ENCODE data around the gene PELI1.
"Not testable (repeated sequence)": the region's sequence is repeated elsewhere in the genome, so short reads cannot be mapped to it uniquely, and the experiment has no call there.

Gene PELI1

GRCh38 chr2:64086347-64087082, 57.7 kb downstream of the PELI1 start:
- Histone ChIP-seq H3K4me3 (IDR thresholded peaks at IDR 0.05; ENCODE audit: insufficient read depth, low read depth, low read length) (no peak overlapping the region), H3K4me2 (no peak overlapping the region), H3K27ac (no peak overlapping the region), H4K20me1 (ENCODE audit: insufficient read depth) (no peaks in the 10 kb centered on the region), H3K27me3 (ENCODE audit: insufficient read depth, low read depth) (no peaks in the 10 kb centered on the region), H3K36me3 (ENCODE audit: insufficient read depth) (no peaks in the 10 kb centered on the region), H3K9ac (no peak overlapping the region), H3K79me2 (ENCODE audit: insufficient read depth, low read depth) (no peaks in the 10 kb centered on the region), H3K4me1 (ENCODE audit: low read depth, poor library complexity, severe bottlenecking) (peaks cover 11% of the 10 kb centered on the region), H2AFZ (ENCODE audit: low read depth) (no peak overlapping the region)
- no peak for TF ChIP-seq CTCF (conservative IDR thresholded peaks at IDR 0.05; ENCODE audit: low read depth, low read length)

GRCh38 chr2:64085936-64086335, 58.3 kb downstream of the PELI1 start:
- H4K20me1 ChIP-seq (ENCODE audit: insufficient read depth): no peaks in the 10 kb centered on the region
- peaks cover 11% of the 10 kb centered on the region for H3K4me1 ChIP-seq (ENCODE audit: low read depth, poor library complexity, severe bottlenecking)
- no peak overlapping the region for H3K4me2 ChIP-seq
- no peaks in the 10 kb centered on the region for H3K79me2 ChIP-seq (ENCODE audit: insufficient read depth, low read depth)
- no peak overlapping the region for H3K4me3 ChIP-seq (IDR thresholded peaks at IDR 0.05; ENCODE audit: insufficient read depth, low read depth, low read length)
- no peak overlapping the region for H3K9ac ChIP-seq
- H3K27me3 ChIP-seq (ENCODE audit: insufficient read depth, low read depth): no peaks in the 10 kb centered on the region
- no peaks in the 10 kb centered on the region for H3K36me3 ChIP-seq (ENCODE audit: insufficient read depth)
- TF ChIP-seq CTCF (conservative IDR thresholded peaks at IDR 0.05; ENCODE audit: low read depth, low read length): no peak
- H2AFZ ChIP-seq (ENCODE audit: low read depth): no peak overlapping the region
- H3K27ac ChIP-seq: no peak overlapping the region

- Histone ChIP-seq H3K4me1 (ENCODE audit: low read depth, poor library complexity, severe bottlenecking) (peaks cover 11% of the 10 kb centered on the region), H3K4me2 (no peak overlapping the region), H3K9ac (no peak overlapping the region), H4K20me1 (ENCODE audit: insufficient read depth) (no peaks in the 10 kb centered on the region), H3K36me3 (ENCODE audit: insufficient read depth) (no peaks in the 10 kb centered on the region), H3K27ac (no peak overlapping the region), H2AFZ (ENCODE audit: low read depth) (no peak overlapping the region), H3K79me2 (ENCODE audit: insufficient read depth, low read depth) (no peaks in the 10 kb centered on the region), H3K27me3 (ENCODE audit: insufficient read depth, low read depth) (no peaks in the 10 kb centered on the region), H3K4me3 (IDR thresholded peaks at IDR 0.05; ENCODE audit: insufficient read depth, low read depth, low read length) (no peak overlapping the region)
- no peak for TF ChIP-seq CTCF (conservative IDR thresholded peaks at IDR 0.05; ENCODE audit: low read depth, low read length)
These were observed 63.2 kb downstream of the PELI1 start for GRCh38 chr2:64081046-64081445.

- no peak for TF ChIP-seq CTCF (conservative IDR thresholded peaks at IDR 0.05; ENCODE audit: low read depth, low read length)
- H3K4me2 ChIP-seq: no peak overlapping the region
These were observed 64.0 kb downstream of the PELI1 start for GRCh38 chr2:64080179-64080578.

GRCh38 chr2:64079688-64080087, 64.5 kb downstream of the PELI1 start:
- H3K79me2 ChIP-seq (ENCODE audit: insufficient read depth, low read depth); H3K4me3 ChIP-seq (IDR thresholded peaks at IDR 0.05; ENCODE audit: insufficient read depth, low read depth, low read length); H3K4me1 ChIP-seq (ENCODE audit: low read depth, poor library complexity, severe bottlenecking); H3K27ac ChIP-seq; H2AFZ ChIP-seq (ENCODE audit: low read depth); H3K4me2 ChIP-seq; H3K36me3 ChIP-seq (ENCODE audit: insufficient read depth); H4K20me1 ChIP-seq (ENCODE audit: insufficient read depth); H3K9ac ChIP-seq; H3K27me3 ChIP-seq (ENCODE audit: insufficient read depth, low read depth): not testable (repeated sequence)

More at GRCh38 chr2:64080179-64080578, 64.0 kb downstream of the PELI1 start:
- peaks cover 11% of the 10 kb centered on the region for H3K4me1 ChIP-seq (ENCODE audit: low read depth, poor library complexity, severe bottlenecking)
- H3K4me3 ChIP-seq (IDR thresholded peaks at IDR 0.05; ENCODE audit: insufficient read depth, low read depth, low read length): no peak overlapping the region
- H2AFZ ChIP-seq (ENCODE audit: low read depth): no peak overlapping the region
- H3K79me2 ChIP-seq (ENCODE audit: insufficient read depth, low read depth): no peaks in the 10 kb centered on the region
- no peaks in the 10 kb centered on the region for H3K36me3 ChIP-seq (ENCODE audit: insufficient read depth)
- H3K27me3 ChIP-seq (ENCODE audit: insufficient read depth, low read depth): no peaks in the 10 kb centered on the region
- H4K20me1 ChIP-seq (ENCODE audit: insufficient read depth): no peaks in the 10 kb centered on the region
- no peak overlapping the region for H3K27ac ChIP-seq
- H3K9ac ChIP-seq: no peak overlapping the region

- not testable (repeated sequence) for H3K4me3 ChIP-seq (IDR thresholded peaks at IDR 0.05; ENCODE audit: insufficient read depth, low read depth, low read length); H4K20me1 ChIP-seq (ENCODE audit: insufficient read depth); H3K4me1 ChIP-seq (ENCODE audit: low read depth, poor library complexity, severe bottlenecking); H2AFZ ChIP-seq (ENCODE audit: low read depth); H3K79me2 ChIP-seq (ENCODE audit: insufficient read depth, low read depth); H3K4me2 ChIP-seq; H3K27ac ChIP-seq; H3K36me3 ChIP-seq (ENCODE audit: insufficient read depth); H3K9ac ChIP-seq; H3K27me3 ChIP-seq (ENCODE audit: insufficient read depth, low read depth)
These were observed 67.4 kb downstream of the PELI1 start for GRCh38 chr2:64076828-64077227.

GRCh38 chr2:64074616-64075015, 69.6 kb downstream of the PELI1 start:
- not testable (repeated sequence) for H2AFZ ChIP-seq (ENCODE audit: low read depth); H3K27me3 ChIP-seq (ENCODE audit: insufficient read depth, low read depth); H3K9ac ChIP-seq; H3K4me3 ChIP-seq (IDR thresholded peaks at IDR 0.05; ENCODE audit: insufficient read depth, low read depth, low read length); H3K36me3 ChIP-seq (ENCODE audit: insufficient read depth); H4K20me1 ChIP-seq (ENCODE audit: insufficient read depth); H3K27ac ChIP-seq; H3K4me1 ChIP-seq (ENCODE audit: low read depth, poor library complexity, severe bottlenecking); H3K79me2 ChIP-seq (ENCODE audit: insufficient read depth, low read depth); H3K4me2 ChIP-seq
